Suprapubic skin (tissue), 3 donors: ENCODE measurements around the gene CLDN4.

Source experiments
- POLR2A ChIP-seq, 2 donors: fragments of 450-650 bp; IDR thresholded peaks; one replicate each; pipeline ENCODE4 v1.6.1; 2017; ENCODE audit warnings: antibody characterized with exemption in 2 of 2, mild to moderate bottlenecking in 2 of 2, moderate library complexity in 2 of 2
- TF ChIP-seq, protein P1 (sequence below), 2 donors: fragments of 200-600 bp in 1 of 2; fragments of 450-650 bp in 1 of 2; sonication (generic) in 1 of 2; IDR thresholded peaks; one replicate each; pipeline ENCODE4 v1.5.1; 2016 to 2019; ENCODE audit warnings: antibody characterized with exemption in 2 of 2, mild to moderate bottlenecking in 1 of 2, moderate library complexity in 1 of 2

DNA sequence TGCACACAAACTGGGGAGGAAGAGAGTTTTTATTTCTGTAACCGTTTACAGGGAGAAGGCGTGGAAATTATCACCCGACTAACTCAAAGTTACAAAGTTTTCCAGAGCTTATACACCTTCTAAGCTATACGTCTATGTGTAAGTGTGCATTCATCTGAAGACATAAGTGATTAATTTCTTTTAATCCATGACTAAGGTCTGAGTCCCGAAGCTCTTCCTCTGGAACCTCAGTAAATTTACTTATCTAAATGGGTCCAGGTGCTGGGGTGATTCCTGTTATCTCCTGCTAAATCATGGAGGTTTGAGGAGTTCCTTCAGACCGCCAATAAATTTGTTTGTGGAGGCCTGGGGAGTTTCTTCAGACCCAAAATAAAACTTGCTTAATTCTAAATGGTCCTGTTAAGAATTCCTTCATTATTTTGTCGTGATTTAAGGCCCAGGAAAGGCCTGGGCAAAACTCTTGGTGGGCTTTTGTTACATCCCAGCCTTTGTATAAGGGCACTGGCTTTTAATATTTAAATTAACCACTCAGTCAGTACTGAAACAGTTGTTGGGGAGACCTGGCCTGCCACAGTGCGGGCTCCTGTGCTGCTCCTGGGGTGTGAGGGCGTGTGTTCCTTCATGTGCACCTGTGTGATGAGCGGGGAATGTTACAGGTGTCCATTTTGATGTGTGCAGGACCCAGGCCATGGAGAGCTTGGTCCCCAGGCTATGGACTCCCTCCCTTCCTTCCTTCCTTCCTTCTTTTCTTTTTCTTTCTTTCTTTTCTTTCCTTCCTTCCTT, 17.3 kb downstream of the CLDN4 start:
- TF ChIP-seq, protein P1, sequence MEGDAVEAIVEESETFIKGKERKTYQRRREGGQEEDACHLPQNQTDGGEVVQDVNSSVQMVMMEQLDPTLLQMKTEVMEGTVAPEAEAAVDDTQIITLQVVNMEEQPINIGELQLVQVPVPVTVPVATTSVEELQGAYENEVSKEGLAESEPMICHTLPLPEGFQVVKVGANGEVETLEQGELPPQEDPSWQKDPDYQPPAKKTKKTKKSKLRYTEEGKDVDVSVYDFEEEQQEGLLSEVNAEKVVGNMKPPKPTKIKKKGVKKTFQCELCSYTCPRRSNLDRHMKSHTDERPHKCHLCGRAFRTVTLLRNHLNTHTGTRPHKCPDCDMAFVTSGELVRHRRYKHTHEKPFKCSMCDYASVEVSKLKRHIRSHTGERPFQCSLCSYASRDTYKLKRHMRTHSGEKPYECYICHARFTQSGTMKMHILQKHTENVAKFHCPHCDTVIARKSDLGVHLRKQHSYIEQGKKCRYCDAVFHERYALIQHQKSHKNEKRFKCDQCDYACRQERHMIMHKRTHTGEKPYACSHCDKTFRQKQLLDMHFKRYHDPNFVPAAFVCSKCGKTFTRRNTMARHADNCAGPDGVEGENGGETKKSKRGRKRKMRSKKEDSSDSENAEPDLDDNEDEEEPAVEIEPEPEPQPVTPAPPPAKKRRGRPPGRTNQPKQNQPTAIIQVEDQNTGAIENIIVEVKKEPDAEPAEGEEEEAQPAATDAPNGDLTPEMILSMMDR (IDR thresholded peaks at IDR 0.05) = no peak
- no peak for TF ChIP-seq POLR2A (IDR thresholded peaks at IDR 0.05)
